Measurements from ENCODE around the gene STK38. TPM values are rescaled to one million over a fixed set of nuclear protein-coding genes. Genes with fewer than 3 reads are reported as not detected.

Gene STK38
- total and polyA plus RNA-seq, 2 of the 13 experiments (the other 11 are each of a cell fraction or from before 2014, with no cell fraction given), result 10.3 to 20.7 TPM

GRCh38 chr6:36546920-36547645 lies at the start of gene STK38 (continued):
- TF ChIP-seq LRRFIP1 (CRISPR knock-in tag; conservative IDR thresholded peaks at IDR 0.05) (no peak), SNRNP70 (IDR thresholded peaks at IDR 0.05; ENCODE audit: low read depth, low read length) (no peak), ZNF18 (CRISPR knock-in tag; IDR thresholded peaks at IDR 0.05; ENCODE audit: insufficient replicate concordance) (no peak), SIN3B (IDR thresholded peaks at IDR 0.05; ENCODE audit: low read length) (no peak), ZBTB44 (CRISPR knock-in tag; IDR thresholded peaks at IDR 0.05) (no peak), ZNF607 (CRISPR knock-in tag; IDR thresholded peaks at IDR 0.05; ENCODE audit: borderline replicate concordance) (peak; percentile 89), ZHX2 (IDR thresholded peaks at IDR 0.05; ENCODE audit: low read depth) (0 out of 2 replicates have a peak, but pooled peaks have one; percentile 41), ZHX2 (CRISPR knock-in tag; IDR thresholded peaks at IDR 0.05; ENCODE audit: borderline replicate concordance) (no peak), ZNF556 (CRISPR knock-in tag; IDR thresholded peaks at IDR 0.05; ENCODE audit: borderline replicate concordance) (no peak; the same call in 1 of the 2 replicates), ZNF276 (CRISPR knock-in tag; IDR thresholded peaks at IDR 0.05; ENCODE audit: low read depth) (0 out of 2 replicates have a peak, but pooled peaks have one; percentile 46)
